ENCODE data around the gene LCOR. TPM values are rescaled to one million over a fixed set of nuclear protein-coding genes. Genes with fewer than 3 reads are reported as not detected.
A peak's percentile ranks its signal among the peaks of the same experiment; 100 is the strongest.

LCOR gene
- total and polyA plus RNA-seq, 8 donors, result 2.0 to 61.3 (median 18.0) TPM

- Histone ChIP-seq H3K27me3 (no peaks in the 10 kb centered on the region), H3K27ac (no peak overlapping the region), H3K4me1 (peaks cover 0 to 3% (median 0%) of the 10 kb centered on the region in 4 donors), H3K4me3 (no peak overlapping the region), H3K9me3 (no peaks in the 10 kb centered on the region), H3K36me3 (peaks cover 0 to 30% (median 27%) of the 10 kb centered on the region in 4 donors)
- intact Hi-C loops (cut with DNase I; ENCODE audit: low total_unique reads), result no loop called here
- WGBS, 5 donors, result 82 to 89% (median 84%) methylated on average over 5 of the region's 5 CpGs
- no peak for DNase-seq
- no peak for TF ChIP-seq EP300 (IDR thresholded peaks at IDR 0.05)
- TF ChIP-seq POLR2AphosphoS5 (IDR thresholded peaks at IDR 0.05), result no peak
- TF ChIP-seq, protein P1, sequence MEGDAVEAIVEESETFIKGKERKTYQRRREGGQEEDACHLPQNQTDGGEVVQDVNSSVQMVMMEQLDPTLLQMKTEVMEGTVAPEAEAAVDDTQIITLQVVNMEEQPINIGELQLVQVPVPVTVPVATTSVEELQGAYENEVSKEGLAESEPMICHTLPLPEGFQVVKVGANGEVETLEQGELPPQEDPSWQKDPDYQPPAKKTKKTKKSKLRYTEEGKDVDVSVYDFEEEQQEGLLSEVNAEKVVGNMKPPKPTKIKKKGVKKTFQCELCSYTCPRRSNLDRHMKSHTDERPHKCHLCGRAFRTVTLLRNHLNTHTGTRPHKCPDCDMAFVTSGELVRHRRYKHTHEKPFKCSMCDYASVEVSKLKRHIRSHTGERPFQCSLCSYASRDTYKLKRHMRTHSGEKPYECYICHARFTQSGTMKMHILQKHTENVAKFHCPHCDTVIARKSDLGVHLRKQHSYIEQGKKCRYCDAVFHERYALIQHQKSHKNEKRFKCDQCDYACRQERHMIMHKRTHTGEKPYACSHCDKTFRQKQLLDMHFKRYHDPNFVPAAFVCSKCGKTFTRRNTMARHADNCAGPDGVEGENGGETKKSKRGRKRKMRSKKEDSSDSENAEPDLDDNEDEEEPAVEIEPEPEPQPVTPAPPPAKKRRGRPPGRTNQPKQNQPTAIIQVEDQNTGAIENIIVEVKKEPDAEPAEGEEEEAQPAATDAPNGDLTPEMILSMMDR (IDR thresholded peaks at IDR 0.05), result no peak
- no peak for TF ChIP-seq POLR2A (IDR thresholded peaks at IDR 0.05)
These were observed 117.1 kb downstream of the LCOR start for GRCh38 chr10:96949039-96949683.

DNA sequence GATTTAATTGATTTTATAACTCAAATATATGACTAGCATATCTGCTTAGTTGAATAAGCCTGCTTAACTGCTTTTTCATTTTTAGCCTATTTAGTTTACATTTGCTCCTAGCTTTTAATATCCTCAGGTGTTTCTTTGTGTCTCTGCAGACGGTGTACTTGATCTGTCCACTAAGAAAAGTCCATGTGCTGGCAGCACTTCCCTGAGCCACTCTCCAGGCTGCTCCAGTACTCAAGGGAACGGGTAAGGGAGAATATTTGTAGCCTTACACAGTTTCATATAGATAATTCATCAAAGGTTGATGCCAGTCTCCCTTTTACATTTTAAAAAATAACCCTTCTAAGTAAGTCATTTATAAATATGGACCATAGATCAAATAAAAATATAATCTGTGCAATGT lies 119.9 kb downstream of the LCOR start:
- DNase-seq, result no peak
- intact Hi-C loops (cut with DNase I; ENCODE audit: low total_unique reads), result no loop called here
- H3K27ac ChIP-seq, result no peak overlapping the region
- H3K9me3 ChIP-seq, result no peaks in the 10 kb centered on the region
- peaks cover 0 to 5% (median 2%) of the 10 kb centered on the region in 4 donors for H3K4me1 ChIP-seq
- H3K36me3 ChIP-seq, result peaks cover 6 to 53% (median 50%) of the 10 kb centered on the region in 4 donors
- no peaks in the 10 kb centered on the region for H3K27me3 ChIP-seq
- no peak overlapping the region for H3K4me3 ChIP-seq
- TF ChIP-seq POLR2AphosphoS5 (IDR thresholded peaks at IDR 0.05), result no peak
- TF ChIP-seq, protein P1 (IDR thresholded peaks at IDR 0.05), result no peak
- TF ChIP-seq EP300 (IDR thresholded peaks at IDR 0.05), result no peak
- TF ChIP-seq POLR2A (IDR thresholded peaks at IDR 0.05), result no peak
- WGBS, 5 donors, result 81 to 91% (median 85%) methylated on average over 2 of the region's 2 CpGs

DNA sequence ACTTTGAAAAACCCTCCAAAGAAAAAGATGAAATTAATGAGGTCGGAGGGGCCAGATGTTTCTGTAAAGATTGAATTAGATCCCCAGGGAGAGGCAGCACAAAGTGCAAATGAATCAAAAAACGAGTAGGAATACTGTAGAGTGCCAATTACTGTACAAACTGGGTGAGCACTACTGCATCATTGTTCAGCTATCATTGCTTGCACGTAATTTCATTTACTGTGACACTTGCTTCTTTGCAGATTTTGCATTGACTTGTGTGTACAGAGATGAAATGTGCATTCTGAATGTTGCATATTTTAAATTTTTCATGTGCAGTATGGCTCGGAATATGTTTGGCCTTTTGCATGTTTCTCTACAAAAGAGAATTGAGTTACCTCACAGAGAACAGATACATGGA lies 123.7 kb downstream of the LCOR start:
- H3K4me3 ChIP-seq, result no peak overlapping the region
- H3K4me1 ChIP-seq, result peaks cover 0 to 16% (median 6%) of the 10 kb centered on the region in 4 donors
- intact Hi-C loops (cut with DNase I; ENCODE audit: low total_unique reads), result no loop called here
- 80 to 90% (median 88%) methylated on average over 4 of the region's 4 CpGs for WGBS, 5 donors
- no peak for DNase-seq
- H3K36me3 ChIP-seq, result peaks cover 6 to 47% (median 41%) of the 10 kb centered on the region in 4 donors
- H3K27me3 ChIP-seq, result no peaks in the 10 kb centered on the region
- TF ChIP-seq, protein P1 (IDR thresholded peaks at IDR 0.05), result no peak
- TF ChIP-seq POLR2A (IDR thresholded peaks at IDR 0.05) (no peak), POLR2AphosphoS5 (IDR thresholded peaks at IDR 0.05) (no peak), EP300 (IDR thresholded peaks at IDR 0.05) (no peak)
- H3K9me3 ChIP-seq, result no peaks in the 10 kb centered on the region
- no peak overlapping the region for H3K27ac ChIP-seq

GRCh38 chr10:96958071-96958470 lies 126.0 kb downstream of the LCOR start:
- Histone ChIP-seq H3K9me3 (no peaks in the 10 kb centered on the region), H3K36me3 (peaks cover 6 to 38% (median 32%) of the 10 kb centered on the region in 4 donors), H3K27me3 (no peaks in the 10 kb centered on the region), H3K27ac (no peak overlapping the region), H3K4me3 (no peak overlapping the region), H3K4me1 (peaks cover 0 to 16% (median 6%) of the 10 kb centered on the region in 4 donors)
- 87 to 100% (median 94%) methylated on average over 2 of the region's 2 CpGs for WGBS, 5 donors
- no peak for TF ChIP-seq EP300 (IDR thresholded peaks at IDR 0.05)
- intact Hi-C loops (cut with DNase I; ENCODE audit: low total_unique reads), result no loop called here
- DNase-seq, result no peak

DNA sequence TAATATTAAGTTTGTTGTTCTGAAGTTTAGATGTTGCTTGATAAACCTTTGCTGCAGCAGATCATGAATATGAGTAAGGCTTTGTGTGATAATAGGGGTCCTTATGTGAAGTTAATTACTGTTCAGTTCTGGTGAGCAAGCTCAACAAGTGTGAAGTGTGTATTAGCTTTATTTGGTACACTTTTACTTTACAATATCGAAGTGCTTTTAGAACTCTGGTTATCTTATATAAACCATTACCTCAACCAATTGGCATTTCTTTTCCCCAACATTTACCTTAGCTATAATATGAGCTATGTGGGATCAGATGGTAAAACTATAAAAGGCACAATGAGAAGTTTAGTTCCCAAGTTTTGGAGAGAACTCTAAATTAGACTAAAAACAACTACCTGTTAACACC lies 127.6 kb downstream of the LCOR start:
- Histone ChIP-seq H3K27me3 (no peaks in the 10 kb centered on the region), H3K4me1 (peaks cover 0 to 16% (median 6%) of the 10 kb centered on the region in 4 donors), H3K4me3 (no peak overlapping the region), H3K36me3 (peaks cover 6 to 30% (median 21%) of the 10 kb centered on the region in 4 donors), H3K27ac (no peak overlapping the region), H3K9me3 (no peaks in the 10 kb centered on the region)
- intact Hi-C loops (cut with DNase I; ENCODE audit: low total_unique reads), result no loop called here
- WGBS, 5 donors, result 23 to 53% (median 42%) methylated on average over 1 of the region's 1 CpG
- DNase-seq, result peak in 1 of 2 donors; percentile 14
- TF ChIP-seq EP300 (IDR thresholded peaks at IDR 0.05), result no peak
- no peak for TF ChIP-seq POLR2A (IDR thresholded peaks at IDR 0.05)
- no peak for TF ChIP-seq POLR2AphosphoS5 (IDR thresholded peaks at IDR 0.05)
- TF ChIP-seq, protein P1 (IDR thresholded peaks at IDR 0.05), result no peak
